ENCODE results near the gene C1QTNF3. TPM values are rescaled to one million over a fixed set of nuclear protein-coding genes. Genes with fewer than 3 reads are reported as not detected.
"Not testable (repeated sequence)": the region's sequence is repeated elsewhere in the genome, so short reads cannot be mapped to it uniquely, and the experiment has no call there.

Gene C1QTNF3
- total RNA-seq, 1 donor from 2014 or later: 90.3 TPM

DNA sequence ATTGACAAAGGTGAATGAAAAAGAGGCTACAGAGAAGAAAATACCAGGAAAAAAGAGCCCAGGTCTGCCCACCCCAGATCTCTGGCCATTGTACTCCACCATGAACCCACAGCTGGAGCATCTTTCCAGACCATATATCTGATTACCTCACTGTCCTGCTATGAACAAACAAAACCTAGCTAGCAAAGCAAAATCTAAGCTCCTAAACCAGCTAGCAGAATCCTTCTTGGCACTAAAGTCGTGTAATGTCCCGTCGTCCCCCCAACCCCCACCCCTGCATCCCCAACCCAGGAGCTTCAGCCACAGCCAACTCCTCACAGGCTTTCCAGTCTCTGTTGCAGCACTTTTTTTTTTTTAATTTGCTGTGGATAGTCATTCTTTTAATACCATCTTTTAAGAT, 2.5 kb downstream of the C1QTNF3 start:
- Histone ChIP-seq H3K27me3 (ENCODE audit: control insufficient read depth in 3 of 3, insufficient read depth in 3 of 3, low read length in 3 of 3) (no peaks in the 10 kb centered on the region), H3K9ac (ENCODE audit: low read depth in 1 of 3, low read length in 3 of 3) (no peak overlapping the region), H3K27ac (ENCODE audit: low read depth, low read length) (no peak overlapping the region), H3K4me1 (ENCODE audit: control insufficient read depth in 3 of 3, insufficient read depth in 3 of 3, low read length in 3 of 3) (peaks cover 17 to 34% (median 27%) of the 10 kb centered on the region in 3 donors), H3K4me3 (ENCODE audit: low read length in 3 of 3) (no peak overlapping the region), H3K9me3 (ENCODE audit: control insufficient read depth in 3 of 3, low read length in 3 of 3) (no peaks in the 10 kb centered on the region), H3K36me3 (ENCODE audit: control insufficient read depth in 3 of 3, insufficient read depth in 3 of 3, low read length in 3 of 3) (no peaks in the 10 kb centered on the region)

DNA sequence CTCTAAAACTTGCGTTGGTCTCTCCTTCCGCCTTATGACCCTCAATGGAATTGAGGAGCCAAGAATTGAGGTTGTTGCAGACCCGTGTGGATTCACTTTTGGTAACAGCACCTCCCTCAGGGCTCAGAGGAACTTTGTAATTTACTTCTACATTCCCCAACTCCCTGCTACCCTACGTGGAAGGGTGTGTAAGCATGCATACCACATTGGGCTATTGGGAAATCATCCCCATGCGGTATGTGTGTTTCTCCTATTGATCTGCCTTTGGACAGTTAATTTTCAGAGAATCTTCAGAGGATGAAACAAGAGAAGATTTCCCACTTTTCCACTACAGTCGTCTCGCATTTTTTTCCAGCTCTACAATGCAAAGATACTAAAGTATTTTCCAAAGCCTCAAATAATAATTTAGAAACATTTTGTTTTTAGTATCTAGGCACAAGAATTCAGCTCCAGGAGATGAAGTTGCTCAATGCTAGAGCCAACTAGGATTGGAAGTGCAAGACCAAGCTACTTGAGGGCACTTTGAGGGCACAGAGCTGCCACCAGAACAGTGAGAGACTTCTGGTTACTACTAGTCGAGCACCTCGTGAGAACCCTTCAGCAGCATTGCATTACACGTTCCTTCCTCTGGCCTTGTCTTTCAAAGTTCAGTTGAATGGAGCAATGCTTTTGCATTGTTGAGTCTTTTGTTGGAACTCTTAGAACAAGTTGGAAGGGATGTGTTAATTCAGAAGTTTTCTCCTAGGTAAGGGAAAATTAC, 3.4 kb downstream of the C1QTNF3 start:
- Histone ChIP-seq H3K4me3 (ENCODE audit: low read length in 3 of 3) (no peak overlapping the region), H3K27me3 (ENCODE audit: control insufficient read depth in 3 of 3, insufficient read depth in 3 of 3, low read length in 3 of 3) (no peaks in the 10 kb centered on the region), H3K4me1 (ENCODE audit: control insufficient read depth in 3 of 3, insufficient read depth in 3 of 3, low read length in 3 of 3) (peaks cover 12 to 30% (median 18%) of the 10 kb centered on the region in 3 donors), H3K36me3 (ENCODE audit: control insufficient read depth in 3 of 3, insufficient read depth in 3 of 3, low read length in 3 of 3) (peaks cover 2 to 6% (median 5%) of the 10 kb centered on the region in 3 donors), H3K9me3 (ENCODE audit: control insufficient read depth in 3 of 3, low read length in 3 of 3) (no peaks in the 10 kb centered on the region), H3K27ac (ENCODE audit: low read depth, low read length) (no peak overlapping the region), H3K9ac (ENCODE audit: low read depth in 1 of 3, low read length in 3 of 3) (no peak overlapping the region)

DNA sequence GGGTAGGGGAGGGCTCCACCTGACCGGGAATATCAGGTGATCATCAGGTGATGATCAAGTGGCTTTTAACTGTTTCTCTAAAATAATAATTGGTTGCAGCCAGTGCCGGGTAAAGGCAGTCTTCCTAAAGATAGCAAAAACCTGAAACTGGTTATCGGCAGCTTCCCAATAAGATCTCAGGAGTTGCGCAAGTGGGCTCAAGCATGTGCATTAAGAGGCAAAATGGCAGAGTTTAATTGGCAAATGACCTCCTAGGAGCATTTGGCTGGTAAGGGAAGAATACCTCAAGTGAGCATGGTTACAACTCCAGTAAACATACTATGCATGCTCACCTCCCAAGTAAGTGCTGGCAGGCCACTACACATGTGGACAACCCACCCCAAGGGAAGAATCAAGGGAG, 4.2 kb downstream of the C1QTNF3 start:
- H3K27ac ChIP-seq (ENCODE audit: low read depth, low read length): no peak overlapping the region
- H3K9me3 ChIP-seq (ENCODE audit: control insufficient read depth in 3 of 3, low read length in 3 of 3): no peaks in the 10 kb centered on the region
- no peaks in the 10 kb centered on the region for H3K27me3 ChIP-seq (ENCODE audit: control insufficient read depth in 3 of 3, insufficient read depth in 3 of 3, low read length in 3 of 3)
- no peak overlapping the region for H3K4me3 ChIP-seq (ENCODE audit: low read length in 3 of 3)
- peaks cover 2 to 6% (median 5%) of the 10 kb centered on the region in 3 donors for H3K36me3 ChIP-seq (ENCODE audit: control insufficient read depth in 3 of 3, insufficient read depth in 3 of 3, low read length in 3 of 3)
- H3K9ac ChIP-seq (ENCODE audit: low read depth in 1 of 3, low read length in 3 of 3): no peak overlapping the region
- H3K4me1 ChIP-seq (ENCODE audit: control insufficient read depth in 3 of 3, insufficient read depth in 3 of 3, low read length in 3 of 3): peaks cover 9 to 23% (median 15%) of the 10 kb centered on the region in 3 donors

DNA sequence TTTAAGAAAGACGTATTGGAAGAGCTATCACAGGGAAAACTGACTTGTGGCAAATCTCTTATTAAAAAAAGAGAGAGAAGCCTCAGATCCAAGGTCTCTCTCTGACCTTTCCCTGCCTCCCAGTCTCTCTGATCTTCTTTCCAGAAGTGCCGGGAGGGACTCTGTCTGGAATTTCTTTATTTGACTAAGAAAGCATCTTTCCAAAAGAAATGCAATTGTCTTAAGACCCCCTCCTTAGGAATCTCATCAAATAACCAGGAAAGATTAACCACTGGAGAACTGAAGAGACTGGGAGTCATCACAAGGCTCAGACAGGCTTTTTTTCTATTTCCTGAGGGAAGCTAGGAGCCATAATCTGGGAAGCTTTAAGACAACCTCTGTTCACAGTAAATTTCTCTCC, 4.6 kb downstream of the C1QTNF3 start:
- H3K4me1 ChIP-seq (ENCODE audit: control insufficient read depth in 3 of 3, insufficient read depth in 3 of 3, low read length in 3 of 3): peaks cover 9 to 19% (median 12%) of the 10 kb centered on the region in 3 donors
- no peak overlapping the region for H3K9ac ChIP-seq (ENCODE audit: low read depth in 1 of 3, low read length in 3 of 3)
- no peak overlapping the region for H3K4me3 ChIP-seq (ENCODE audit: low read length in 3 of 3)
- no peaks in the 10 kb centered on the region for H3K9me3 ChIP-seq (ENCODE audit: control insufficient read depth in 3 of 3, low read length in 3 of 3)
- H3K36me3 ChIP-seq (ENCODE audit: control insufficient read depth in 3 of 3, insufficient read depth in 3 of 3, low read length in 3 of 3): peaks cover 2 to 6% (median 5%) of the 10 kb centered on the region in 3 donors
- H3K27me3 ChIP-seq (ENCODE audit: control insufficient read depth in 3 of 3, insufficient read depth in 3 of 3, low read length in 3 of 3): no peaks in the 10 kb centered on the region
- no peak overlapping the region for H3K27ac ChIP-seq (ENCODE audit: low read depth, low read length)

DNA sequence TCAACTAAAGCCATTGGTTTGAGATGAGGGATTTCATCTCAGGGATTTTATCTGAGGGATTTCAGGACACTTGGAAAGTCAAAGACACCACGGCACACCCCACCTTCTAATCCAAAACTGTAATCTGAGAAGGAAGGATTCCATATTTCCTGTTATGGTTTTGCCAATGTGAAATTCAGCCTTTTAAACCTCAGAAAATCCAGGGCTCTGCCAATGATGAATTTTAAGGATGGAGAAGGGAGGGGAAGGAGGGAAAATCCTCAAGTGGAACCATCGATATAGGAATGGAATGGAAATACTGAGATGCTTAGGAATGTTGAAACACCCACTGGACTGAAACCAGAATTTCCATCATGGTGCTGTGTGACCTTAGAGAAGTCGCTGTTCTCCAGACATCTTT, 5.3 kb downstream of the C1QTNF3 start:
- H3K36me3 ChIP-seq (ENCODE audit: control insufficient read depth in 3 of 3, insufficient read depth in 3 of 3, low read length in 3 of 3): peaks cover 2 to 6% (median 5%) of the 10 kb centered on the region in 3 donors
- H3K9me3 ChIP-seq (ENCODE audit: control insufficient read depth in 3 of 3, low read length in 3 of 3): no peaks in the 10 kb centered on the region
- no peak overlapping the region for H3K27ac ChIP-seq (ENCODE audit: low read depth, low read length)
- no peak overlapping the region for H3K9ac ChIP-seq (ENCODE audit: low read depth in 1 of 3, low read length in 3 of 3)
- H3K4me1 ChIP-seq (ENCODE audit: control insufficient read depth in 3 of 3, insufficient read depth in 3 of 3, low read length in 3 of 3): peaks cover 3 to 13% (median 5%) of the 10 kb centered on the region in 3 donors
- H3K27me3 ChIP-seq (ENCODE audit: control insufficient read depth in 3 of 3, insufficient read depth in 3 of 3, low read length in 3 of 3): no peaks in the 10 kb centered on the region
- H3K4me3 ChIP-seq (ENCODE audit: low read length in 3 of 3): no peak overlapping the region

DNA sequence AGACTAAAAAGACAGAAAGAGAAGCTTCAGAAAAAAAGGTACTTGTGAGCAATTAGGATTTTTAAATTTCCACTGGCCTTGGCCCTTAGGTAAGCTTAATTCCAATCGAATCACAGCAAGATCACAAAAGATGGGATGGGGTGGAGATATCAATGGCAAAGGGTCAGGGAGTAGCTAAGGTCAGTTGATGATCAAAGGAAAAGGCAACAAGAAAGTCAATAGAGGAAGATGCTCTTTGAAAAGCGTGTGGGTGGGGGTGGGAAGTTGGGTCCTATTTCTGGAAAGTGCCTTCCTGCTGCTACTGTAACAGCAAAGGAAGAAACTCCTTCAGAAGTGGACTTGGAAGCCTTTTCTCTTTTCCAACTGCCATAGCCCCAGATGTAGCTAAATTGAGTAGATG, 7.3 kb downstream of the C1QTNF3 start:
- no peak overlapping the region for H3K9ac ChIP-seq (ENCODE audit: low read depth in 1 of 3, low read length in 3 of 3)
- H3K9me3 ChIP-seq (ENCODE audit: control insufficient read depth in 3 of 3, low read length in 3 of 3): no peaks in the 10 kb centered on the region
- peaks cover 2 to 6% (median 5%) of the 10 kb centered on the region in 3 donors for H3K36me3 ChIP-seq (ENCODE audit: control insufficient read depth in 3 of 3, insufficient read depth in 3 of 3, low read length in 3 of 3)
- H3K27me3 ChIP-seq (ENCODE audit: control insufficient read depth in 3 of 3, insufficient read depth in 3 of 3, low read length in 3 of 3): no peaks in the 10 kb centered on the region
- no peak overlapping the region for H3K27ac ChIP-seq (ENCODE audit: low read depth, low read length)
- H3K4me3 ChIP-seq (ENCODE audit: low read length in 3 of 3): no peak overlapping the region
- H3K4me1 ChIP-seq (ENCODE audit: control insufficient read depth in 3 of 3, insufficient read depth in 3 of 3, low read length in 3 of 3): peaks cover 0 to 10% (median 0%) of the 10 kb centered on the region in 3 donors

DNA sequence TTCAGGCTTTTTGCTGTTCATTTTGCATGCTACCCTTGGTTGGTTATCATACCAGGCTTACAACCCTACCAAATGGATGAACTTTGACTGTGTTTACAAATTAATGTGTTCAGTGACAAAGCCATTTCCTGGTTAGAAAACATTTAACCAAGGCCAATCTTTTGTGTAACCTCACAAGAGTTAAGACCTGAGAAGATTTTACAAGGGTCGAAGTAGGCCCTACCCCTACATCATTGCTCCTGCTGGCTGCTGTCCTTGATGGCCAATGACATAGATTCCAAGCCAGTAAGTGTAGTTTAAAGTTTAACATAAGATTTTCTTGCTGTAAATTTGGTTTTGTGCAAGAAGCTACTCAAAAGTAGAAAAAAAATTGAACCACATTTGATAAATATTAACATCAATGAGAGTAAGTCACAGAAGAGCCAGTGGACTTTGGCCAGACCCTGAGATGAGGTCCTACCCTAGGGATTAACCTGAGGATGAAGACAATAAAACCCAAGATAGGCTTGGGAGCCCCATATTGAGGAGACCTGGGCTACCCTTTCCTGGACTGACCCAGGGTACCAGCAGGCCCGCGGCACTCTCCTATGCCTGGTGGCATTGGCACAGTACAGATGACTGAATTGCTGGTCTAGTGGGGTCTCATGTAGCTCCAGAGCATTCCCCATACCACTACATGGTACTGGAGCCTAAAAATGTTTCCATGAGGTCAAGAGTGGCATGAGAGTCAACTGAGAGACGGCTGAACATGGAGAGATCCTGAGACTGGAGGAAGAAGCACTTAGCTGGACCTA, 8.3 kb downstream of the C1QTNF3 start:
- Histone ChIP-seq H3K9me3 (ENCODE audit: control insufficient read depth in 3 of 3, low read length in 3 of 3) (no peaks in the 10 kb centered on the region), H3K4me1 (ENCODE audit: control insufficient read depth in 3 of 3, insufficient read depth in 3 of 3, low read length in 3 of 3) (peaks cover 0 to 10% (median 0%) of the 10 kb centered on the region in 3 donors), H3K9ac (ENCODE audit: low read depth in 1 of 3, low read length in 3 of 3) (no peak overlapping the region), H3K27me3 (ENCODE audit: control insufficient read depth in 3 of 3, insufficient read depth in 3 of 3, low read length in 3 of 3) (no peaks in the 10 kb centered on the region), H3K36me3 (ENCODE audit: control insufficient read depth in 3 of 3, insufficient read depth in 3 of 3, low read length in 3 of 3) (peaks cover 2 to 6% (median 5%) of the 10 kb centered on the region in 3 donors), H3K4me3 (ENCODE audit: low read length in 3 of 3) (no peak overlapping the region), H3K27ac (ENCODE audit: low read depth, low read length) (no peak overlapping the region)

DNA sequence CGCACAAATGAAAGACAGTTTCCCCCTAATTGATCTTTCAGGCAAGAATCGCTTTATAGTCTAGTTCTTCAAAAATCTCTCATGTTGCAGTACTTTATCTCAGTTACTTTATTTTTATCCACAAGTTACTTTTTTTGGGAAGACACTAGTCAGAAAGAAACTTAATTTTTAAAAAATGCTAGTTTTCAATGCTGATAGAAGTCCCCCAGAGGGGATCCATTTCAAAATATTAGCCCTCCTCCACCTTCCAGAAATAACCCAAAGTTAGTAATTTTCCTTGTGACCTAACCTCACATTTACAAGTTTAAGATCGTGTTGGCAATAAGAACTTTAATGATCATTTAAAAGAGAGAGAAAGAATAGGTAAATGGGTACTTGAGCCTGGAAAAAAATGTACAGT, 11.0 kb downstream of the C1QTNF3 start:
- no peak overlapping the region for H3K27ac ChIP-seq (ENCODE audit: low read depth, low read length)
- no peaks in the 10 kb centered on the region for H3K9me3 ChIP-seq (ENCODE audit: control insufficient read depth in 3 of 3, low read length in 3 of 3)
- no peak overlapping the region for H3K9ac ChIP-seq (ENCODE audit: low read depth in 1 of 3, low read length in 3 of 3)
- H3K4me1 ChIP-seq (ENCODE audit: control insufficient read depth in 3 of 3, insufficient read depth in 3 of 3, low read length in 3 of 3): no peaks in the 10 kb centered on the region
- no peaks in the 10 kb centered on the region for H3K27me3 ChIP-seq (ENCODE audit: control insufficient read depth in 3 of 3, insufficient read depth in 3 of 3, low read length in 3 of 3)
- no peak overlapping the region for H3K4me3 ChIP-seq (ENCODE audit: low read length in 3 of 3)
- H3K36me3 ChIP-seq (ENCODE audit: control insufficient read depth in 3 of 3, insufficient read depth in 3 of 3, low read length in 3 of 3): peaks cover 2 to 6% (median 5%) of the 10 kb centered on the region in 3 donors

DNA sequence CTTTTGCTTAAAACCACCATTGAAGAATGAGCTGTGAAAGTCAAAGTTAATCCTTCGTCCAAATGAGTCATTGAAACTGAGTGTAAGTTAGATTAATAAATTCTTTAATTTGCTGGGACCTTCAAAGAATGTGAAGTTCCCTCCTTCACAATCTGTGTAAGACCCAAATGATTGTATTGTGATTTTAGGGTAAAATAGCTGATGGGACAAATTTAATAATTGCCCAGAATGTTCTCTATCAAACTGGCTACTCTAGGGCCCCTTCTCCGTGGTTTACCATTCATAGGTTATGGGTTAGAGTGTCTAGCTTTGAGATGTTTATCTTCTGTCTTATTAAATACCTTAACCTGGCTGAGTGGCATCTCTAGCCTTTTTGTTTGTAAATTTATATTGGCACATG, 11.9 kb downstream of the C1QTNF3 start:
- Histone ChIP-seq H3K9me3 (ENCODE audit: control insufficient read depth in 3 of 3, low read length in 3 of 3) (no peaks in the 10 kb centered on the region), H3K36me3 (ENCODE audit: control insufficient read depth in 3 of 3, insufficient read depth in 3 of 3, low read length in 3 of 3) (peaks cover 2 to 6% (median 5%) of the 10 kb centered on the region in 3 donors), H3K9ac (ENCODE audit: low read depth in 1 of 3, low read length in 3 of 3) (no peak overlapping the region), H3K27ac (ENCODE audit: low read depth, low read length) (no peak overlapping the region), H3K27me3 (ENCODE audit: control insufficient read depth in 3 of 3, insufficient read depth in 3 of 3, low read length in 3 of 3) (no peaks in the 10 kb centered on the region), H3K4me1 (ENCODE audit: control insufficient read depth in 3 of 3, insufficient read depth in 3 of 3, low read length in 3 of 3) (no peaks in the 10 kb centered on the region), H3K4me3 (ENCODE audit: low read length in 3 of 3) (no peak overlapping the region)

DNA sequence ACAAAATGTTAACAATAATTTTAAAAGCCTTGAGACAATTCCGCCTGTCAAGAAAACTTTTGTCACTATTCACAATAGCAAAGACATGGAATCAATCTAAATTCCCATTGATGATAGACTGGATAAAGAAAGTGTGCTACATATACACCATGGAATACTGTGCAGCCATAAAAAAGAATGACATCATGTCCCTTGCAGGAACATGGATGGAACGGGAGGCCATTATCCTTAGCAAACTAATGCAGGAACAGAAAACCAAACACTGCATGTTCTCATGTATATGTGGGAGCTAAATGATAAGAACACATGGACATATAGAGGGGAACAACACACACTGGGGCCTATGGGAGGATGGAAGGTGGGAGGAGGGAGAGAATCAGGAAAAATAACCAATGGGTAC, 12.4 kb downstream of the C1QTNF3 start:
- H3K36me3 ChIP-seq (ENCODE audit: control insufficient read depth in 3 of 3, insufficient read depth in 3 of 3, low read length in 3 of 3); H3K9ac ChIP-seq (ENCODE audit: low read depth in 1 of 3, low read length in 3 of 3); H3K4me3 ChIP-seq (ENCODE audit: low read length in 3 of 3); H3K4me1 ChIP-seq (ENCODE audit: control insufficient read depth in 3 of 3, insufficient read depth in 3 of 3, low read length in 3 of 3); H3K9me3 ChIP-seq (ENCODE audit: control insufficient read depth in 3 of 3, low read length in 3 of 3); H3K27ac ChIP-seq (ENCODE audit: low read depth, low read length); H3K27me3 ChIP-seq (ENCODE audit: control insufficient read depth in 3 of 3, insufficient read depth in 3 of 3, low read length in 3 of 3): not testable (repeated sequence)

All from skeletal muscle tissue (tissue), 4 donors.